Thoracic aorta (tissue), 2 donors: ENCODE measurements around the gene SAE1. TPM values are rescaled to one million over a fixed set of nuclear protein-coding genes. Genes with fewer than 3 reads are reported as not detected.
"Not testable (repeated sequence)": the region's sequence is repeated elsewhere in the genome, so short reads cannot be mapped to it uniquely, and the experiment has no call there.

ENCODE experiments used
- ATAC-seq: fragments of 150-250 bp; one replicate; pipeline ENCODE4 v1.8.0; 2017; ENCODE audit warnings: low read depth; ENCODE audit not compliant: insufficient number of reproducible peaks, low FRiP score
- DNase-seq: peaks from one replicate; pipeline ENCODE4 v3.0.0-alpha.2; 2020; ENCODE audit warnings: low spot score
- H3K27ac ChIP-seq, 2 donors: fragments of 200-600 bp; sonication (generic); 1 replicate in 1 of 2; 2 replicates in 1 of 2; pipeline ENCODE4 v1.5.1; 2016; ENCODE audit warnings: mild to moderate bottlenecking in 2 of 2, moderate library complexity in 2 of 2
- H3K27me3 ChIP-seq: fragments of 200-600 bp; sonication (generic); replicated peaks from 2 replicates; pipeline ENCODE4 v1.6.0; 2016; ENCODE audit warnings: mild to moderate bottlenecking; ENCODE audit not compliant: insufficient read depth
- H3K36me3 ChIP-seq: fragments of 200-600 bp; sonication (generic); one replicate; pipeline ENCODE4 v1.5.1; 2016
- H3K4me1 ChIP-seq, 2 donors: fragments of 200-600 bp; sonication (generic); 1 replicate in 1 of 2; 2 replicates in 1 of 2; pipeline versions ENCODE4 v1.5.1 to v1.6.0; 2016; ENCODE audit warnings: low read depth in 2 of 2, mild to moderate bottlenecking in 1 of 2; ENCODE audit not compliant: control insufficient read depth in 1 of 2
- H3K4me3 ChIP-seq: fragments of 200-600 bp; sonication (generic); 2 replicates; pipeline ENCODE4 v1.5.1; 2016; ENCODE audit warnings: mild to moderate bottlenecking
- H3K9me3 ChIP-seq: fragments of 200-600 bp; sonication (generic); 2 replicates; pipeline ENCODE4 v1.5.1; 2016
- total RNA-seq, 2 donors: library from RNA; depleted of rRNA; stranded (reverse); fragments of >200 nt; gene quantifications; one replicate each; pipeline versions ENCODE4 v1.1.0 to v1.2.3, GENCODE V29; 2016
- TF ChIP-seq, protein P1 (sequence below): fragments of 200-600 bp; sonication (generic); IDR thresholded peaks from one replicate; pipeline ENCODE4 v1.5.1; 2019; ENCODE audit warnings: antibody characterized with exemption

Gene SAE1
- total RNA-seq, 2 donors from 2014 or later = 39.3 to 50.8 TPM

DNA sequence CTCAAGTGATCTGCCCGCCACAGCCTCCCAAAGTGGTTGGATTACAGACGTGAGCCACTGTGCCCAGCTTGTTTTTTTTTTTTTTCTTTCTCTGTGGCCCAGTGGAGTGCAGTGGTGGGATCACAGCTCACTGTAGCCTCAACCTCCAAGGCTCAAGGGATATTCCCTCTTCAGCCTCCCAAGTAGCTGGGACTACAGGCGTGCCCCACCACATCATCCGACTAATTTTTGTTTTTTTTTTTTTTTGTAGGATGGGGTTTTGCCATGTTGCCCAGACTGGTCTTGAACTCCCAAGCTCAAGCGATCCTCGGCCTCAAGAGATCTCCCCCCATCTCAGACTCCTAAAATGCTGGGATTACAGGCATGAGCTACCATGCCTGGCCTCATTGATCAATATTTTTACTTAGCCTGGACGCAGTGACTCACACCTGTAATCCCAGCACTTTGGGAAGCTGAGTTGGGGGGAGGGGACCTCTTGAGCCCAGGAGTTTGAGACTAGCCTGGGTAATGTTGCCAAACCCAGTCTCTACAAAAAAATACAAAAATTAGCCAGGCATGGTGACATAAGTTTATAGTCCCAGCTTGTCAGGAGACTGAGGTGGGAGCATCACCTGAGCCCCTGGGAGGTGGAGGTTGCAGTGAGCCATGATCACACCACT is 1.7 kb downstream of the SAE1 start:
- ATAC-seq = no peak
- TF ChIP-seq, protein P1, sequence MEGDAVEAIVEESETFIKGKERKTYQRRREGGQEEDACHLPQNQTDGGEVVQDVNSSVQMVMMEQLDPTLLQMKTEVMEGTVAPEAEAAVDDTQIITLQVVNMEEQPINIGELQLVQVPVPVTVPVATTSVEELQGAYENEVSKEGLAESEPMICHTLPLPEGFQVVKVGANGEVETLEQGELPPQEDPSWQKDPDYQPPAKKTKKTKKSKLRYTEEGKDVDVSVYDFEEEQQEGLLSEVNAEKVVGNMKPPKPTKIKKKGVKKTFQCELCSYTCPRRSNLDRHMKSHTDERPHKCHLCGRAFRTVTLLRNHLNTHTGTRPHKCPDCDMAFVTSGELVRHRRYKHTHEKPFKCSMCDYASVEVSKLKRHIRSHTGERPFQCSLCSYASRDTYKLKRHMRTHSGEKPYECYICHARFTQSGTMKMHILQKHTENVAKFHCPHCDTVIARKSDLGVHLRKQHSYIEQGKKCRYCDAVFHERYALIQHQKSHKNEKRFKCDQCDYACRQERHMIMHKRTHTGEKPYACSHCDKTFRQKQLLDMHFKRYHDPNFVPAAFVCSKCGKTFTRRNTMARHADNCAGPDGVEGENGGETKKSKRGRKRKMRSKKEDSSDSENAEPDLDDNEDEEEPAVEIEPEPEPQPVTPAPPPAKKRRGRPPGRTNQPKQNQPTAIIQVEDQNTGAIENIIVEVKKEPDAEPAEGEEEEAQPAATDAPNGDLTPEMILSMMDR = no peak
- no peaks in the 10 kb centered on the region for H3K27me3 ChIP-seq
- no peaks in the 10 kb centered on the region for H3K36me3 ChIP-seq
- no peaks in the 10 kb centered on the region for H3K9me3 ChIP-seq
- H3K4me1 ChIP-seq = peaks cover 6 to 16% of the 10 kb centered on the region in 2 donors
- no peak overlapping the region for H3K27ac ChIP-seq
- peak overlapping the region; percentile 79 for H3K4me3 ChIP-seq
- DNase-seq = no peak

DNA sequence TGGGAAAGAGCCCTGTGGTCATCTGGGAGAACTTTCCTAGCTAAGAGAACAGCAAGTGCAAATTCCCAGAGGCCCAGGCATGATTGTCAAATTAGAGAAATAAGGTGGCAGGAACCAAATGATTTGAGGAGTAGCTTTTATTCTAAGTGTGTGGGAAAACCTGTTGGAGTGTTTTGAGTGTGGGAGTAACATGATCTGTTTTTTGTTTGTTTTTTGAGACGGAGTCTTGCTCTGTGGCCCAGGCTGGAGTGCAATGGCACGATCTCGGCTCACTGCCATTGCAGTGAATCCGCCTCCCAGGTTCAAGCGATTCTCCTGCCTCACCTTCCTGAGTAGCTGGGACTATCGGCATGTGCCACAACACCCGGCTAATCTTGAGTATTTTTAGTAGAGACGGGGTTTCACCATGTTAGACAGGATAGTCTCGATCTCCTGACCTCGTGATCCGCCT is 2.4 kb downstream of the SAE1 start:
- no peak overlapping the region for H3K27ac ChIP-seq
- TF ChIP-seq, protein P1 = no peak
- H3K36me3 ChIP-seq = no peaks in the 10 kb centered on the region
- no peaks in the 10 kb centered on the region for H3K9me3 ChIP-seq
- ATAC-seq (no peak), DNase-seq (no peak)
- peaks cover 6 to 16% of the 10 kb centered on the region in 2 donors for H3K4me1 ChIP-seq
- H3K4me3 ChIP-seq = no peak overlapping the region
- no peaks in the 10 kb centered on the region for H3K27me3 ChIP-seq

DNA sequence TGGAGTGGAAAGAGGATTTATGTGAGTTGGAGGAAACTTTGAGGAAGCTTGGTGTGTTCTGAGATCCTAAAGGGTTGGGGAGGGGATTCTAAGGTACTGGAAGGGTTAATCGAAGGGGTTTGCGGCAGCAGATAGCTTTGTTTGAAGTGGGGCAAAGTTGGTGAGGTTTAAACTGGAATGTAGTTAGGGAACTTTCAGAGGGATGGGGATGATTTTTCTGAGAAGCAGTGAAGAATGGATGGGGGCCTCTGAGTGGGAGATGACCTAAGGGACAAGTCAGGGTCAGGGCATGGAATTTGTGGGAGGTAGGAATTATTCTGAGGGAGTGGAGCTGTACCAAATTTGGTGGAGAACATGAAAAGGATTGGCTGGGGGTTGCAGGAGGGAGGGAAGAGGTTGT is 3.9 kb downstream of the SAE1 start:
- TF ChIP-seq, protein P1 = no peak
- H3K36me3 ChIP-seq = no peaks in the 10 kb centered on the region
- DNase-seq (no peak), ATAC-seq (no peak)
- no peak overlapping the region for H3K4me3 ChIP-seq
- no peaks in the 10 kb centered on the region for H3K27me3 ChIP-seq
- peaks cover 6 to 16% of the 10 kb centered on the region in 2 donors for H3K4me1 ChIP-seq
- no peaks in the 10 kb centered on the region for H3K9me3 ChIP-seq
- H3K27ac ChIP-seq = no peak overlapping the region

DNA sequence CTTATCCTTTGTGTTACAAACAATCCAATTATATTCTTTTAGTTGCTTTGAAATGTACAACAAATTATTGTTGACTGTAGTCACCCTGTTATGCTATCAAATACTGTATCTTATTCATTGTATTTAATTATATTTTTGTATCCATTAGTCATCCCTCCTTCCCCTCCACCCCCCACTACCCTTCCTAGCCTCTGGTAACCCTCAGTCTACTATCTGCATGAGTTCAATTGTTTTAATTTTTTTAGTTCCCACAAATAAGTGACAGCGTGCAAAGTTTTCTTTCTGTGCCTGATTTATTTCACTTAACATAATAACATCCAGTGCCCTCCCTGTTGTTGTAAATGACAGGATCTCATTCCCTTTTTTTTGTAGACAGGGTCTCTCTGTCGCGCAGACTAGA is 4.5 kb downstream of the SAE1 start:
- Histone ChIP-seq H3K4me1 (peaks cover 6 to 16% of the 10 kb centered on the region in 2 donors), H3K27ac (no peak overlapping the region), H3K27me3 (no peaks in the 10 kb centered on the region), H3K36me3 (no peaks in the 10 kb centered on the region), H3K9me3 (no peaks in the 10 kb centered on the region), H3K4me3 (no peak overlapping the region)
- DNase-seq (no peak), ATAC-seq (no peak)
- TF ChIP-seq, protein P1 = no peak

DNA sequence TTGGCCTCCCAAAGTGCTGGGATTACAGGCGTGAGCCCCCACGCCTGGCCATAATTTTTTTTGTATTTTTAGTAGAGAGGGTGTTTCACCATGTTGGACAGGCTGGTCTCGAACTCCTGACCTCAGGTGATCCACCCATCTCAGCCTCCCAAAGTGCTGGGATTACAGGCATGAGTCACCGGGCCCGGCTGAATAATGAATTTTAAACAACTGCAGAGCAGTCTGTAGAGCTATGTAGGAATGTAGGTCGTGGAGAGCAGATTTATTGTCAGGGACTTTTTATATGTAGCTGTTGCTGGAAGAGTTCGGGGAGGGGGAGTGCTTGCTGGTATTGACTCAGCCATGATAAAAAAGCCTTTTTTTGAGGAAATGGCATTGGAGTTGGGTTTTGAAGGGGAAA is 10.6 kb downstream of the SAE1 start:
- not testable (repeated sequence) for H3K4me1 ChIP-seq, ATAC-seq, H3K4me3 ChIP-seq, DNase-seq, H3K27ac ChIP-seq, H3K9me3 ChIP-seq, H3K27me3 ChIP-seq
- H3K36me3 ChIP-seq = peaks cover 23% of the 10 kb centered on the region

DNA sequence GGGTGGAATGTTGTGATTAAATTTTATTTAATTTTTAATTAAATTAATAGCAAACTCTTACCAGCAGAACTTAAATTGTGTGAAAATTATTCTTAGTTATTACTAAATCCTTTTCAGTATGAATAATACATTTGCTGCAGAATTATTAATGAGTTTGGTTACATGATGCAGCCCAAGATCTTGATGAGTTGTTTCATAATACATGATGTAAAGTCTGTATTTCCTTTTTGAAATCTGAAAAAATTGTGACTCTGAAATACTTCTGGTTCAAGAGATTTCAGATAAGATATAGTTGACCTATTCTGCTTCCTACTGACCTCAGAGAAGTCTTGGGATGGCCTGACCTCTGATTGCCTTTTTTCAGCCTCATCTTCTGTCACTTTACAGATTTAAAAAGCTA is 11.1 kb downstream of the SAE1 start:
- Histone ChIP-seq H3K4me3 (no peak overlapping the region), H3K9me3 (no peaks in the 10 kb centered on the region), H3K36me3 (peaks cover 27% of the 10 kb centered on the region), H3K27me3 (no peaks in the 10 kb centered on the region), H3K4me1 (no peaks in the 10 kb centered on the region), H3K27ac (no peak overlapping the region)
- no peak for ATAC-seq
- DNase-seq = no peak
- TF ChIP-seq, protein P1 = no peak
